Endothelial cell of umbilical vein (primary cell): ENCODE data around the gene JAML. TPM values are rescaled to one million over a fixed set of nuclear protein-coding genes. Genes with fewer than 3 reads are reported as not detected.

ENCODE experiments used
- BruUV-seq: library from RNA; stranded (reverse); fragments of 400-500 nt; replicated peaks from 2 replicates; lab custom pipeline; 2021; lab: Mats Ljungman, UMichigan
- CTCF ChIA-PET: fragments of 300-600, 350-600 bp; sonication (Branson Sonifier 250); formaldehyde crosslinking; loops from one replicate; lab custom pipeline; 2021; ENCODE audit warnings: antibody characterized with exemption, inconsistent platforms; lab: Charles Lee
- POLR2A ChIA-PET: fragments of 300-600, 350-600 bp; sonication (Branson Sonifier 250); formaldehyde crosslinking; loops from one replicate; lab custom pipeline; 2021; ENCODE audit warnings: antibody characterized with exemption, inconsistent platforms; lab: Charles Lee
- DNase-seq: peaks from one replicate; pipeline ENCODE4 v3.0.0-alpha.2; 2011; ENCODE audit warnings: low read depth, low spot score
- FAIRE-seq: peaks from 2 replicates; lab custom pipeline; 2011; peaks lifted over from hg19 to GRCh38; lab: Jason Lieb, UNC
- H2AFZ ChIP-seq: 2 replicates; pipeline ENCODE4 v1.6.0; 2012; ENCODE audit warnings: low read depth, low read length, control low read depth, inconsistent platforms
- H3K27ac ChIP-seq: 2 replicates; pipeline ENCODE4 v1.5.1; 2011; ENCODE audit warnings: low read depth, mild to moderate bottlenecking, control low read depth, low read length, moderate library complexity; ENCODE audit not compliant: insufficient read depth
- H3K27me3 ChIP-seq, 2 experiments: 2 replicates each; pipeline versions ENCODE4 v1.6.0 to v1.6.1; 2011; ENCODE audit warnings: low read length in 2 of 2, mixed read lengths in 1 of 2; ENCODE audit not compliant: control insufficient read depth in 2 of 2, insufficient read depth in 2 of 2
- H3K36me3 ChIP-seq, 2 experiments: 2 replicates in 1 of 2; 3 replicates in 1 of 2; pipeline ENCODE4 v1.5.1; 2011; ENCODE audit warnings: low read length in 2 of 2, mild to moderate bottlenecking in 1 of 2, moderate library complexity in 1 of 2; ENCODE audit not compliant: control insufficient read depth in 2 of 2, insufficient read depth in 2 of 2; ENCODE audit errors: extremely low read depth in 1 of 2
- H3K4me1 ChIP-seq: 3 replicates; pipeline ENCODE4 v1.5.1; 2011; ENCODE audit warnings: mild to moderate bottlenecking, low read length; ENCODE audit not compliant: control insufficient read depth, insufficient read depth; ENCODE audit errors: extremely low read depth
- H3K4me2 ChIP-seq: 2 replicates; pipeline ENCODE4 v1.6.1; 2011; ENCODE audit warnings: low read length, control low read depth, mixed read lengths; ENCODE audit not compliant: insufficient read depth
- H3K4me3 ChIP-seq, 3 experiments: fragments of 200-600 bp in 1 of 3; sonication (generic), shearing (Covaris generic) in 1 of 3; replicated peaks in 1 of 3; 2 replicates each; pipeline ENCODE4 v1.5.1; 2011 to 2016; ENCODE audit warnings: control low read depth in 3 of 3, low read length in 3 of 3, mild to moderate bottlenecking in 2 of 3, inconsistent platforms in 1 of 3, low read depth in 1 of 3, moderate library complexity in 1 of 3; ENCODE audit not compliant: insufficient read depth in 1 of 3
- H3K79me2 ChIP-seq: 2 replicates; pipeline ENCODE4 v1.6.0; 2012; ENCODE audit warnings: low read length, inconsistent platforms; ENCODE audit not compliant: control insufficient read depth, insufficient read depth
- H3K9ac ChIP-seq: replicated peaks from 2 replicates; pipeline ENCODE3; 2011; ENCODE audit warnings: low read length, control low read depth; ENCODE audit not compliant: insufficient read depth; ENCODE audit errors: extremely low read depth
- H3K9me1 ChIP-seq: replicated peaks from 3 replicates; pipeline ENCODE4 v1.6.0; 2011; ENCODE audit warnings: mild to moderate bottlenecking, low read length; ENCODE audit not compliant: control insufficient read depth, insufficient read depth; ENCODE audit errors: extremely low read depth
- H3K9me3 ChIP-seq: replicated peaks from 2 replicates; pipeline ENCODE4 v1.5.1; 2012; ENCODE audit warnings: low read length, inconsistent platforms; ENCODE audit not compliant: control insufficient read depth, insufficient read depth
- H4K20me1 ChIP-seq: replicated peaks from 2 replicates; pipeline ENCODE3; 2011; ENCODE audit warnings: mild to moderate bottlenecking, low read length; ENCODE audit not compliant: control insufficient read depth, insufficient read depth; ENCODE audit errors: extremely low read depth
- CTCF ChIP-seq, 2 donors: IDR thresholded peaks; 1 replicate in 1 of 2; 2 replicates in 1 of 2; pipeline ENCODE4 v1.5.1; 2011; ENCODE audit warnings: low read length in 2 of 2, mild to moderate bottlenecking in 2 of 2, moderate library complexity in 2 of 2, control low read depth in 1 of 2, inconsistent platforms in 1 of 2, low read depth in 1 of 2; ENCODE audit not compliant: insufficient read depth in 1 of 2; ENCODE audit errors: extremely low read depth in 1 of 2
- EZH2 ChIP-seq: IDR thresholded peaks from 2 replicates; pipeline ENCODE4 v1.6.1; 2012; ENCODE audit warnings: borderline replicate concordance, low read depth, mild to moderate bottlenecking, moderate library complexity, low read length, inconsistent platforms; ENCODE audit not compliant: severe bottlenecking
- FOS ChIP-seq: IDR thresholded peaks from 2 replicates; pipeline ENCODE4 v1.6.1; 2011; ENCODE audit warnings: mild to moderate bottlenecking, low read length, moderate library complexity, borderline replicate concordance; ENCODE audit not compliant: insufficient read depth
- GATA2 ChIP-seq: IDR thresholded peaks from 2 replicates; pipeline ENCODE4 v1.7.0; 2011; ENCODE audit warnings: low read depth, mild to moderate bottlenecking, moderate library complexity, mixed read lengths, low read length; ENCODE audit not compliant: insufficient read length, insufficient read depth
- JUN ChIP-seq: IDR thresholded peaks from 2 replicates; pipeline ENCODE4 v1.6.1; 2011; ENCODE audit warnings: borderline replicate concordance, low read depth; ENCODE audit not compliant: insufficient read length, insufficient read depth
- MAX ChIP-seq: IDR thresholded peaks from 2 replicates; pipeline ENCODE4 v1.6.1; 2011; ENCODE audit not compliant: insufficient read depth, insufficient read length
- MYC ChIP-seq: IDR thresholded peaks from one replicate; pipeline ENCODE4 v1.6.1; 2011; ENCODE audit warnings: mild to moderate bottlenecking, low read depth, low read length
- POLR2A ChIP-seq: IDR thresholded peaks from 2 replicates; pipeline ENCODE4 v1.6.1; 2012; ENCODE audit warnings: low read depth, mild to moderate bottlenecking, control low read depth, low read length
- POLR2AphosphoS5 ChIP-seq: IDR thresholded peaks from 2 replicates; pipeline ENCODE4 v1.6.1; 2012; ENCODE audit warnings: low read depth, mild to moderate bottlenecking, control low read depth, low read length, moderate library complexity; ENCODE audit not compliant: insufficient read depth
- dilution Hi-C: fragments of 300-500 bp; cut with MboI; formaldehyde crosslinking; loops from one replicate; pipeline ENCODE4 v1.15.0; 2019; ENCODE audit warnings: low sequenced_read_pairs; ENCODE audit not compliant: extremely low pct_ligation_motif_present
- intact Hi-C: fragments of 100-400 bp; cut with micrococcal nuclease; formaldehyde crosslinking; loops from one replicate; pipeline ENCODE4 v1.10.0; 2022
- polyA plus RNA-seq, 4 experiments: library from polyadenylated mRNA; depleted of rRNA in 3 of 4; stranded (reverse) in 3 of 4; unstranded in 1 of 4; fragments of >200 nt; gene quantifications; 2 replicates each; pipeline versions ENCODE4 v1.2.1 to v1.2.3, GENCODE V29; 2011 to 2012; ENCODE audit warnings: missing spikeins in 1 of 4
- total RNA-seq: library from RNA; stranded (reverse); gene quantifications from 2 replicates; pipeline ENCODE4 v1.2.3, GENCODE V29; 2021

The JAML gene
- total and polyA plus RNA-seq, 2 donors (not counting 3 experiments of a cell fraction or from before 2014, with no cell fraction given), result 0.04 to 0.35 TPM

GRCh38 chr11:118199135-118199534 lies 25.7 kb downstream of the JAML start:
- Histone ChIP-seq H3K9me3 (no peaks in the 10 kb centered on the region), H3K36me3 (no peaks in the 10 kb centered on the region), H3K4me1 (no peaks in the 10 kb centered on the region), H4K20me1 (no peaks in the 10 kb centered on the region), H2AFZ (no peak overlapping the region), H3K4me2 (no peak overlapping the region), H3K79me2 (no peaks in the 10 kb centered on the region), H3K9me1 (no peaks in the 10 kb centered on the region), H3K9ac (no peak overlapping the region), H3K27ac (no peak overlapping the region), H3K27me3 (peaks cover 0 to 4% of the 10 kb centered on the region in 2 experiments), H3K4me3 (no peak overlapping the region)
- dilution Hi-C loops, result no loop called here
- no peak for TF ChIP-seq FOS
- no peak for TF ChIP-seq GATA2
- TF ChIP-seq JUN, result no peak
- no peak for TF ChIP-seq MYC
- no peak for TF ChIP-seq CTCF (IDR thresholded peaks at IDR 0.05; ENCODE audit: extremely low read depth in 1 of 2, insufficient read depth in 1 of 2, low read depth in 1 of 2, low read length in 2 of 2)
- TF ChIP-seq MAX, result no peak
- TF ChIP-seq POLR2AphosphoS5, result no peak
- TF ChIP-seq EZH2, result no peak
- TF ChIP-seq POLR2A, result no peak
- BruUV-seq, result no TSS peak
- DNase-seq (no peak), FAIRE-seq (no peak)
- intact Hi-C loops, result no loop called here
- POLR2A ChIA-PET, result interaction anchor here (0.6 to 0.7 kb wide), 3 partner anchors 13 to 65 kb away, joined by 3 to 6 read pairs (median 4); partner anchors contain the start of gene MPZL2
- CTCF ChIA-PET, result interaction anchor here (0.6 to 3.8 kb wide), 64 partner anchors 9 to 773 kb away, joined by 3 to 235 read pairs (median 7); partner anchors contain the start of genes CD3D, CD3E, JAML and MPZL2
